Sigmoid colon (tissue), 3 donors: ENCODE measurements around the gene PIGN.

ENCODE experiments used
- CTCF ChIP-seq, 4 experiments: fragments of 450-650 bp in 3 of 4; fragments of 200-600 bp in 1 of 4; IDR thresholded peaks; one replicate each; pipeline ENCODE4 v1.5.1; 2016 to 2019; ENCODE audit warnings: antibody characterized with exemption in 4 of 4, mild to moderate bottlenecking in 3 of 4, moderate library complexity in 2 of 4
- POLR2A ChIP-seq, 2 donors: fragments of 450-650 bp; IDR thresholded peaks; one replicate each; pipeline ENCODE4 v1.6.1; 2016; ENCODE audit warnings: antibody characterized with exemption in 2 of 2, mild to moderate bottlenecking in 2 of 2, moderate library complexity in 2 of 2

DNA sequence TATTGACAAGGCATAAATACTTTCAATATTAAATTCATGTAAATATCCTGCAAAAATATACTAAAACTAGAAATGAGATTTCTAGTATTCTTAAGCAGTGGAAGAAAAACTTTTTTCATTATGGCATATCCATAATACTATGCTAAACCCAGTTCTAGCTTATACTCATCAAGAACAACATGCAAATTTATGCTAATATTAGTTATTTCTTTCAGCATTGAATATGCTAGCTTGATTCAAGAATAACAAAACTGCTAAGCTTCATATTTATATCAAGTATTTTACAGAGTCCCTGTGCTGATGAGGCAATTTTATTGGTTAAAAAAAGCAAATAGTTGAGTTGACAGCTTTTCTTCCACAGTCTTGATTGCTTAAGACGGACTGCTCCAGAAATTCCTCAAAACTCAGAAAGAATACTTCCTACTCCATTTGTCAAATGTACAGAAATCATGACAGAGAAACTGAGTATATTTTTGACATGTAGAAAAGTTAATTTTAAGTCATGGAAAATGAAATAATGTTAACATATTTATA is 105.0 kb downstream of the PIGN start:
- TF ChIP-seq CTCF (IDR thresholded peaks at IDR 0.05) (no peak), POLR2A (IDR thresholded peaks at IDR 0.05) (no peak)
